GM19238 (cell line): ENCODE results near the gene CCDC92.
"Not testable (repeated sequence)": the region's sequence is repeated elsewhere in the genome, so short reads cannot be mapped to it uniquely, and the experiment has no call there.

Experiments used
- DNase-seq: peaks from one replicate; pipeline ENCODE4 v3.0.0; 2011; ENCODE audit warnings: low spot score; ENCODE audit not compliant: insufficient read length

CCDC92 gene

DNA sequence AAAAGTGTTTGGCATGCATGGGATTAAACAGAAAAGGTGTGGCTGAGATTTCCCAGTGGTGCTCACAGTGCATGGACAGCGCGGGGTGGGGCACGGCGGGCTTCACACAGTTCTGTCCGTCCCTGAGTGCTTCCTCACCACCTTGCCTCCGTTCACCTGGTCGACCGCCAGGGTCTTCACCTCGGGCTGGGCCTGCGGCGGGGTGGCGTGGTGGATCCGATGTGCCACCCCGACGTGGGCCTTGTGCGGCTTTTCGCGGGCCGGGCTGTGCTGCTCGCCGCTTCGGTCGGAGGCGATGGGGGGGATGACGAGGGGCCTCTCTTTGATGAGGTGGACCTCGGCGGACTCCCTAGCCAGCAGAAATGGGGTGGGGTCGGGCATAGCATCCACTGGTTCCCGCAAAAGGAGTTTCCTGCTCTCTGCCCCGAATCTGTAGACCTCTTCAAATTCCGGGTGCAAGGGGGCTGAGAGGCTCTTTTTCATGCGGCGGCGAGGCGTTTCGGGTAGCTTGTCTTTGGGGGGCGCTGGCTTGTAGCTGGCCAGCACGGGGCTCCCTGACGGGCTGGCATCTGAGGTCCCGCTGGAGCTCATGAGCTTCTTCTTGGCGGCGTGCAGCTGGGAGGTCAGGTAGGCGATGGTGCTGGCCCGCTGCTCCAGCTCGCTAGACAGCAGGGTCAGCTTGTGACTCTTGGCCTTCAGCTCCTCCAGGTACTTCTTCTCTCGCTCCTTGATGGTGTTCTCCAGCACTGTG, 35.5 kb downstream of the CCDC92 start:
- DNase-seq, result peak; percentile 19

- no peak for DNase-seq
These were observed 36.2 kb downstream of the CCDC92 start for GRCh38 chr12:123936471-123936870.

GRCh38 chr12:123935956-123936355, 36.7 kb downstream of the CCDC92 start:
- no peak for DNase-seq

DNA sequence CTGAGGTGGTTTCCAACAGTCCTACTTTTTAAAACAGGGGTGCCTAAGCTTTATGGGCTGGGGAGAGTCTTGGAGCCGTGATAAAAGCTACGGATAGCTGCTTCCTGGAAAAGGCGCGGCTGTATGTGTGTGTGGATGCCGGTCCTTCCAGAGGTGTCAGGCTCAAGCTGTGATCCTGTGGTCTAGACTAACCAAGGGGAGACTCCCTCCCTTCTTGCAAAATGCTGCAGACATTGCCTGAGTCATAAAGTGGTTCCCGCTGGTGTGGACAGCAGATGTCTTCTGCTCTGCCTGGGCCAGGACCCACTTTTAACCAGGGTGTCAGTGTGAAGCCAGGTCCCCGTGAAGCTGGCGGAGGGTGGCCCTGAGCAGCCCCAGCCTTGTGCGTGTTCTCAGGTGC, 37.8 kb downstream of the CCDC92 start:
- no peak for DNase-seq

DNA sequence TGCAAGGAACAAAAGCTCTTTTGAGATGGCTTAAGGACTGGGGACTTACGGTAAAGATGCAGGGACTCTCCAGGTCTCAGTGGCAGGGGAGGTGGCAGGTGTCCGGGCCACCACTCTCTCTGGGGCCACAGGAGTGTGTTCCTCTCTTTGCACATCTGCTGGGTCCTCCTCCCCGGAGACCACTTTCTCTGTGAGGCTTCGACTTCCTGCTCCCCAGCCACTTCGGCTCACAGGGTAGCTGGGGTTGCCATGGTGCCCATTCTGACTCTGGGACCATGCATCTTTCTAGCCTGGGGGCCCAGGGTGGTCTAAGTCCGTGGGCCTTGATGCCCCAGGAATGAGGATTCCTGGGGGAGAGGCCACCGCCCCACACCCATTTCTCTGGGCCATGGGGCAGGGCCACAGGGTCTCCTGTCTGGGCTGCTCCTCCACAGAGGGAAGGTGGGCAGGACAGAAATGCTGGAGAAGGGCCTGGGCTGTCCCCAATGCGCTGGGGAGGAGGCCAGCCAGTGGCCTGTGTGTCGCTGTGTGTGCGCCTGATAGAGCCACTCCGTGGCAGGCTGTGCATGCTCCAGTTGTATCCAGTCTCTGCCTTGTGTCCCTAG, 38.5 kb downstream of the CCDC92 start:
- peak; percentile 26 for DNase-seq

DNA sequence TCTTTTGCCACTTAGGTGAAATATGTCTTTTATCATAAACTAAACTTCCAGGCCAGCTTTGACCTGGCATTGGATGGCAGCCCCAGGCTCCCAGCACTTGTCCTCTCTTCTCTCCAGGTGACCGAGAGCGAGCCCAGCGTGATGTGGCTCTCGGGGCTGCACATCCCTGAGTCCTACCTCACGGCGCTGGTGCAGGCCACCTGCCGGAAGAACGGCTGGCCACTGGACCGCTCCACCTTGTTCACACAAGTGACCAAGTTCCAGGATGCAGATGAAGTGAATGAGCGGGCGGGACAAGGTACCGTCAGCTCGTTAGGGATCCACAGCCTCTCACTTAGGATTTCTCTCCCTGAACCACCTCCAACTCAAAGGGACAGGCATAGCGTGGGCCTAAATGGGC, 39.4 kb downstream of the CCDC92 start:
- DNase-seq, result no peak

GRCh38 chr12:123931686-123932321, 40.8 kb downstream of the CCDC92 start:
- no peak for DNase-seq

DNA sequence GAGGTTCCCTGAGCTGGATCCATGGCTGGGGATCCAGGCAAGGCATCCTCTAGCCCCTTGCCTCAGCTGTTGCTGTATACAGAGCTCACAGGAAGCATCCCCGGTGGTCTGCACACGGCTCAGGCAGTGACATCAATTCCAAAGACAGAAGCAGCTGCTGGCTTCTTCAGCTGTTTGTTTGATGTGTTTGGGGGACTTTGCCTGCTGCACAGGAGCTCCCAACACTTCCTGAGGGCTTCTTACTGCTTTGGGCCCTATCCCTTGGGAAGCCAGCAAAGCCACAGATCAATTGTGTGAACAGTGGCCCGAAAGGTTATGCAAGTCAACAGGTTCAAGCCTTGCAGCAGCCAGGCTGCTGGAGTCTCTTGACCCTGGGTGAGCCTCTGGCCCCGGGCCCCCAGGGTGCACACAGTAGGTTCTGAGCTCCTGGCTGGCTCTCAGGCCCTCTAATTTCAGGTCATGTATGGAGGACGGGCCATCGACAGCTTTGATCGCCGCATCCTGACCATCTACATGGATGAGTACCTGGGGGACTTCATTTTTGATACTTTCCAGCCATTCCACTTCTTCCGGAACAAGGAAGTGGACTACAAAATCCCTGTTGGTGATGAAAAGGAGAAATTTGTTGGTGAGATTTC, 42.6 kb downstream of the CCDC92 start:
- no peak for DNase-seq

GRCh38 chr12:123928897-123929296, 43.7 kb downstream of the CCDC92 start:
- no peak for DNase-seq

DNA sequence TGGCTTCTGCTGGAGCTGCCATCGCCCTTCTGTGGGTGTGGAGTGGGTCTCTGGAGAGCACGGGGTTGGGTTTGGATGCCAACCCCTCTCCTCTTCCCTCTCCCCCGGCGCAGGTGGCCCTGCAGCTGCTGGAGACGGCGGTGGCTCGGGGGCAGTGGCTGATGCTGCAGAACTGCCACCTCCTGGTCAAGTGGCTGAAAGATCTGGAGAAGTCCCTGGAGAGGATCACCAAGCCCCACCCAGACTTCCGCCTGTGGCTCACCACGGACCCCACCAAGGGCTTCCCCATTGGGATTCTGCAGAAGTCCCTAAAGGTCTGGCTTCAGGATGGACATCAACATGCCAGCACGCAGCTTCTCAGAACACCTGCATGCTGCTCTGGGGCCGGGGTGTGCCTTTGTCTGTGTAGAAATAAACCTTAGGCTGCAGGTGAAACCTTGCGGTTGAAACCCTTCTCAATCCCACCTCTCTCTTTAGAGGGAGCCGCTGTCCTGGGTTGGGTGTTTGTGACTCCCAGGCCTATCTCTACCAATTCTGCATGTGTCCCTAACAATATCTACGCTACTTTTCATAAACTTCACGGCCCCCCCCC, 44.3 kb downstream of the CCDC92 start:
- no peak for DNase-seq

- DNase-seq, result no peak
These were observed 48.1 kb downstream of the CCDC92 start for GRCh38 chr12:123924539-123924938.

DNA sequence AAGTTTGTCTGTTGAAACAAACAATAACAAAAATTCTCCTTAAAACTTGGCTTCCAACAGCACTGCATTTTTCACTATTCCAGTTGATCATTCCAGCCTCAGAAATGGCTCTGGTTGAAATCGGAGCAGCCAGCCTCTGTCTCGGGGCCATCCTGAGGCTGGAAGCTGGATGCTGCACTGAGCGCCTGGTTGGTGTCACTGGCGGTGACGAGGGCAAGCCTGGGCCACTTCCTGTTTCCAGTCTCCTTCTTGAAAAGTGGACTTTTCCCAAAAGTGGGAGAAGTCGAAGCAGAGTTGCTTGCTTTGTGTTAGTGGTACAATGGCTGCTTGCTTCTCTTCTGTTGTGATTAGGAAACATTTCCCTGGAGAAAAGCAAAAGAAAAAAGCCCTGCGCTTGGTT, 48.7 kb downstream of the CCDC92 start:
- DNase-seq, result no peak

- DNase-seq, result no peak
These were observed 49.6 kb downstream of the CCDC92 start for GRCh38 chr12:123923038-123923437.

DNA sequence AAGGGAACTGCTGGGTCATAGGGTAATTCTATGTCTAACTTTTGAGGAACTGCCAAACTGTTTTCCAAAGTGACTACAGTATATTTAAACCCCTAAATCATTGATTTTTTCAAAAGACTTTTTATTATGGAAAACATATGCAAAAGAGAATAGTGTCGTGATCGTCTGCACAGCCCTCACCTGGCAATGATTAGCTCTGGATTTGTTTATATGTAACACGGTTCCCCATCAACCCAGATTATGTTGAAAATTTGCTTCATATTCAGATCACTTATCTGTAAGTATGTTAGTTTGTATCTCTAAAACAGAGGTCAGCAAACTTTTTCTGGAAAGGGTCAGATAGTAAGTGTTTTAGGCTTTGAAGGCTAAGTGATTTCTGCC, 52.7 kb downstream of the CCDC92 start:
- no peak for DNase-seq

- no peak for DNase-seq
These were observed 55.2 kb downstream of the CCDC92 start for GRCh38 chr12:123917337-123917850.

DNA sequence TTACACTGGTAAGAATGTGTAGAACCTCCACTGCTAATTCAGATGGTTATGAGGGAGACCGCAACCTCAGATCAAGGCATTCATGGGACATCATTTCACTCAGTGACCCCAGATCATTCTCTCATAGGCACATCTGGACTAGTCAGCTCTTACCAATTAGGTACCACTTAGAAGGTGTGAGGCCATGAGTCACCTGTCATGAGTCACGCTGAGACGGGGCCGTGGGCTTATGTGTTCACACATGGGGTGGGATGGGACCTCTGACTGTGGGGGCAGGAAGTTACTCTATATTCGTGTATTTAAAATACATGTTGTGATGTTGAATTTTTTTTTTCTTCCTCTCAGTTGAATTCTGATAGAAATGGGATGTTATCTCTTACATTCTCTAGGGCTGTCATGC, 55.9 kb downstream of the CCDC92 start:
- DNase-seq, result no peak

DNA sequence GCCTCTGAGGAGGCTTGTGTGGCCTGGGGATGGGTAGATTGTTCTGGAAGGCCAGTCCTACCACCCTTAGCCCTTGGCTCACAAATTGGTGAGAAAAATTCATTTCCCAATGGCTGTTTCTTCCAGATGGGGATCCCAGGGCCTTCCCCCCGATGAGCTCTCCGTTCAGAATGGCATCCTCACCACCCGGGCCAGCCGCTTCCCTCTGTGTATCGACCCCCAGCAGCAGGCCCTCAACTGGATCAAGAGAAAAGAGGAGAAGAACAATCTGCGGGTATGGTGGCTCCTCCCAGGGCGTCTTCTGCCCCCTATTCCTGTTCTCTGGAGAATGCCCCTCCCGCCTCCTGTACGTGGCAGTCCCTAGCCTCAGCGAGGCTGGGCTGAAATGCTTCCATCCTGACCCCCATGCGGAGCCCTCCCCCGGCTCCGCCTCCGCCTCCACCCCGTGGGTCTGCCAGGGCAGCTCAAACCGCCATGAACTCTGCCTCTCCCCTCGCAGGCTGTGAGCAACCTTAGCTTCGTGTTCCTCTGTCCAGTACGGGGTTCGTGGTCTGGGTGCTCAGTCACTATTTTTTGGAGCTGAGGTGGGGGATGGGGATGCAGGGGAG, 57.8 kb downstream of the CCDC92 start:
- no peak for DNase-seq

GRCh38 chr12:123912415-123913380, 59.9 kb downstream of the CCDC92 start:
- no peak for DNase-seq

DNA sequence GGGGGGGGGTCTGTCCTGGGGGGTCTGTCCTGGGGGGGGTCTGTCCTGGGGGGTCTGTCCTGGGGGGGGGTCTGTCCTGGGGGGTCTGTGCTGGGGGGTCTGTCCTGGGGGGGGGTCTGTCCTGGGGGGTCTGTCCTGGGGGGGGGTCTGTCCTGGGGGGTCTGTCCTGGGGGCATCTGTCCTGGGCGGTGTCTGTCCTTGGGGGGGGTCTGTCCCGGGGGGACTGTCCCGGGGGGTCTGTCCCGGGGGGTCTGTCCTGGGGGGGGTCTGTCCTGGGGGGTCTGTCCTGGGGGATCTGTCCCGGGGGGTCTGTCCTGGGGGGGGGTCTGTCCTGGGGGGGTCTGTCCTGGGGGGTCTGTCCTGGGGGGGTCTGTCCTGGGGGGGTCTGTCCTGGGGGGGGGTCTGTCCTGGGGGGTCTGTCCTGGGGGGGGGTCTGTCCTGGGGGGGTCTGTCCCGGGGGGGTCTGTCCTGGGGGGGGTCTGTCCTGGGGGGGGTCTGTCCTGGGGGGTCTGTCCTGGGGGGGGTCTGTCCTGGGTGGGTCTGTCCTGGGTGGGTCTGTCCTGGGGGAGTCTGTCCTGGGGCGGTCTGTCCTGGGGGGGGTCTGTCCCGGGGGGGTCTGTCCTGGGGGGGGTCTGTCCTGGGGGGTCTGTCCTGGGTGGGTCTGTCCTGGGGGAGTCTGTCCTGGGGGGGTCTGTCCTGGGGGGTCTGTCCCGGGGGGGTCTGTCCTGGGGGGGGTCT, 60.8 kb downstream of the CCDC92 start:
- DNase-seq, result not testable (repeated sequence)
